Thoracic aorta (tissue), 2 donors: ENCODE results near the gene HMCN1. TPM values are rescaled to one million over a fixed set of nuclear protein-coding genes. Genes with fewer than 3 reads are reported as not detected.

Source experiments
- ATAC-seq: fragments of 150-250 bp; one replicate; pipeline ENCODE4 v1.8.0; 2017; ENCODE audit warnings: low read depth; ENCODE audit not compliant: insufficient number of reproducible peaks, low FRiP score
- DNase-seq: peaks from one replicate; pipeline ENCODE4 v3.0.0-alpha.2; 2020; ENCODE audit warnings: low spot score
- H3K27ac ChIP-seq, 2 donors: fragments of 200-600 bp; sonication (generic); 1 replicate in 1 of 2; 2 replicates in 1 of 2; pipeline ENCODE4 v1.5.1; 2016; ENCODE audit warnings: mild to moderate bottlenecking in 2 of 2, moderate library complexity in 2 of 2
- H3K27me3 ChIP-seq: fragments of 200-600 bp; sonication (generic); replicated peaks from 2 replicates; pipeline ENCODE4 v1.6.0; 2016; ENCODE audit warnings: mild to moderate bottlenecking; ENCODE audit not compliant: insufficient read depth
- H3K36me3 ChIP-seq: fragments of 200-600 bp; sonication (generic); one replicate; pipeline ENCODE4 v1.5.1; 2016
- H3K4me1 ChIP-seq, 2 donors: fragments of 200-600 bp; sonication (generic); 1 replicate in 1 of 2; 2 replicates in 1 of 2; pipeline versions ENCODE4 v1.5.1 to v1.6.0; 2016; ENCODE audit warnings: low read depth in 2 of 2, mild to moderate bottlenecking in 1 of 2; ENCODE audit not compliant: control insufficient read depth in 1 of 2
- H3K4me3 ChIP-seq: fragments of 200-600 bp; sonication (generic); 2 replicates; pipeline ENCODE4 v1.5.1; 2016; ENCODE audit warnings: mild to moderate bottlenecking
- H3K9me3 ChIP-seq: fragments of 200-600 bp; sonication (generic); 2 replicates; pipeline ENCODE4 v1.5.1; 2016
- CTCF ChIP-seq: fragments of 200-600 bp; sonication (generic); IDR thresholded peaks from one replicate; pipeline ENCODE4 v1.5.1; 2019; ENCODE audit warnings: antibody characterized with exemption
- total RNA-seq, 2 donors: library from RNA; depleted of rRNA; stranded (reverse); fragments of >200 nt; gene quantifications; one replicate each; pipeline versions ENCODE4 v1.1.0 to v1.2.3, GENCODE V29; 2016

Gene HMCN1
- total RNA-seq, 2 donors from 2014 or later: 142 to 191 TPM

GRCh38 chr1:186091222-186091720 is 357.1 kb downstream of the HMCN1 start:
- TF ChIP-seq CTCF: no peak
- no peaks in the 10 kb centered on the region for H3K27me3 ChIP-seq
- no peaks in the 10 kb centered on the region for H3K9me3 ChIP-seq
- H3K4me3 ChIP-seq: no peak overlapping the region
- DNase-seq (no peak), ATAC-seq (no peak)
- H3K4me1 ChIP-seq: peaks cover 14 to 24% of the 10 kb centered on the region in 2 donors
- H3K27ac ChIP-seq: no peak overlapping the region
- H3K36me3 ChIP-seq: peaks cover 10% of the 10 kb centered on the region

GRCh38 chr1:186093437-186093836 is 359.2 kb downstream of the HMCN1 start:
- Histone ChIP-seq H3K9me3 (no peaks in the 10 kb centered on the region), H3K4me1 (peaks cover 14 to 24% of the 10 kb centered on the region in 2 donors), H3K4me3 (no peak overlapping the region), H3K36me3 (no peaks in the 10 kb centered on the region), H3K27ac (peak overlapping the region; percentile 22 to 59), H3K27me3 (no peaks in the 10 kb centered on the region)
- TF ChIP-seq CTCF: no peak
- DNase-seq (no peak), ATAC-seq (no peak)

GRCh38 chr1:186094172-186094571 is 360.0 kb downstream of the HMCN1 start:
- no peaks in the 10 kb centered on the region for H3K36me3 ChIP-seq
- H3K27ac ChIP-seq: peak overlapping the region; percentile 22 to 59
- H3K27me3 ChIP-seq: no peaks in the 10 kb centered on the region
- no peak for TF ChIP-seq CTCF
- peak; percentile 49 for ATAC-seq
- DNase-seq: no peak
- H3K4me1 ChIP-seq: peaks cover 14 to 24% of the 10 kb centered on the region in 2 donors
- no peaks in the 10 kb centered on the region for H3K9me3 ChIP-seq
- H3K4me3 ChIP-seq: no peak overlapping the region

DNA sequence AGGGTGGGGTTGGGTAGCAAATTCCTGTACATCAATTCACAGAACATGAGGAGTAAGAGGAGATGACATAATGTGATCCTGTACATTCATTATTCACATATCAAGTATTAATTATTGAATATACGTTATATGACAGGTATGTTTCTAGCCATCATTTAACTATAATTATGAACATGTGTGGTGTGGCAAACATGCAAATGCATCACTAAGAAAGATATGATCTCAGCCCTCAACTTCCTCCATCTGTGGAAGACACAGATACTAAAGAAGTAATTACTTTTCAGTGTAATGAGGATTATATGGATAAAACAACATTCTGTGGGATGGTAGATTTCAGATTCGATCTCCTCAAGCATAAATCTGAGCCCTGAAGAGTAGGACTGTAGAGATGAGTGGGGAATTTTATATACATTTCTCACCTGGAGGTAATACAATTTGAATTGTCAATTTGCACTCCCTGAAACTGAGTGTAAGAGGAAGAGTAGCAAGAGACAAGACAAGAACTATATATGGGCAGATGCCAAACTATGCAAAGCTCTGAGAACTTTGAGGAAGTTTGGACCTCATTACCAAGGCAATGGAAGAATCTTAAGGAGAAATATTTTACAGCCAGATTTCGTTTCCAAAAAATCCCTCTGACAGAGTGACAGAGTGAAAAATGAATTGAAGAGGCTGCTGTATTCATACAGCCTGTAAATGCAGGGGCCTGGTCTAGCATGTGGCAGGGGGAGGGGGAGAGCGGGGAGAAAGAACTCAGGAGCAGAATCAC is 365.3 kb downstream of the HMCN1 start:
- Histone ChIP-seq H3K4me1 (peaks cover 19 to 56% of the 10 kb centered on the region in 2 donors), H3K27me3 (no peaks in the 10 kb centered on the region), H3K9me3 (no peaks in the 10 kb centered on the region), H3K4me3 (no peak overlapping the region), H3K27ac (peak overlapping the region; percentile 52 to 59), H3K36me3 (no peaks in the 10 kb centered on the region)
- no peak for TF ChIP-seq CTCF
- DNase-seq: no peak
- ATAC-seq: no peak

DNA sequence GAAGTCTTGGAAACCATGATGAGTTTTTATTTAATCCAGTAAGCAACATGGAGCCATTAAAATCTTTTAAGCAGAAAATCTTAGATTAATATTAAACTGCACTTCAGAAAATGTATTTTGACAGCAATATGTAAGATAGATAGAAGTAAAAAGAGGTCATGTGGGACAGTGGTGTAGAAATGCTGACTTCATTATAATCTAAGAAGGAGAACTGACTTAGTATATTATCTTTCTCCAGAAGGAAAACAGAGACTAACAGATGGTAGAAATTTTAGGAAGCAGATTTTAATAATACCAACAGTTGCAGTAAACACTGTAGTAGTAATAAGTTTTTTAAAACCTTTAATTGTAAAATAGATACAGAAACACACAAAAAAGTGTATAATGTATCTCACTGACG is 367.9 kb downstream of the HMCN1 start:
- no peaks in the 10 kb centered on the region for H3K27me3 ChIP-seq
- H3K36me3 ChIP-seq: no peaks in the 10 kb centered on the region
- TF ChIP-seq CTCF: no peak
- no peak for DNase-seq
- H3K9me3 ChIP-seq: no peaks in the 10 kb centered on the region
- ATAC-seq: no peak
- H3K27ac ChIP-seq: peak overlapping the region; percentile 52 to 59
- H3K4me1 ChIP-seq: peaks cover 16 to 56% of the 10 kb centered on the region in 2 donors
- H3K4me3 ChIP-seq: peak overlapping the region; percentile 18
